Measurements from ENCODE around the gene ADARB2.

DNA sequence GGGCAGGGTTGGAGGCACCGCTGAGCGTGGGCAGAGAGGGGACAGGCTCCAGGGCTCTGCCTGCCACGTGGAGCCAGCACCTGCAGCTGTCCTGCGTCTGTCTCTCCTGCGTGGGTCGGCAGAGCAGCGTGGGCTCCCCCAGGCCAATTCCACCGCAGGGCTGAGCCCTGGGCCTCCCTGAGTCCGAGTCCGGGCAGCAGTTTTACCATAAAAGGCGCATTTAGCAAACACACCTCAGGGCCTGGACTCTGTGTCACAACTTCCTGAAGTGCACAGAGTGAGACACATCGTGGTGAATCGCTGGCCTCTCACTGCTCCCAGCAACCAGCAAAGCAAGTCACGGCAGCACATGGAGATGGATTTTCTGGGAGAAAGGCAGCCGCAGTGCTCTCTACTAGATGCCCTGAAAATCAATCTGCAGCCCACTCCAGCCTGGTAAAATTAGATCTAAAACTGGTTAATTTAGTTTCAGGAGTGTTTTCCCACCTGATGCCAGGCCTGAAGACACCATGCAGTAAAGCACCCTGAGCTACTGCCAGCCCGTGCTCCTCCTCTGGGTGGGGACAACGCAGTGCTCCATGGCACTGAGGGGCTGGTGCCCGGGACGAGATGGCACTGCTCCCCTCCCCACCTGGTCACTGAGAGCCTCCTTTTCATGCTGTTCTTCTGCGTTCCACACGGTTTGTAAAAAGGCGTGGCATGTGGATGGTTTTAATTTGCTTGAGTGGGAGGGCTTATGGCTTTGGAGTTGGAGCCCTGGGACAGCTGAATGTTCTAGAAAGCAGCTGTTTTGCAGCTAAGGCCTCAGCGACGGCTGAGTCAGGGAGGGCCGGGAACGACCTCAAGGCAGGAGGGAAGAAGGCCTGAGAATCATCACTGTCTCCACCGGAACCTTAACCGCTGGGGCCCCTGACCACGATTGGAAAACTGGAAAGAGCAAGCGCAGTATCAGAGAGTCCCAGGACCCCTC, 336.9 kb downstream of the ADARB2 start:
- TF ChIP-seq POLR2A (IDR thresholded peaks at IDR 0.05; ENCODE audit: low read depth, low read length) (no peak), TAF1 (IDR thresholded peaks at IDR 0.05; ENCODE audit: low read depth, low read length) (no peak), POLR2AphosphoS5 (IDR thresholded peaks at IDR 0.05; ENCODE audit: low read depth, low read length) (no peak), PAX5 (IDR thresholded peaks at IDR 0.05; ENCODE audit: insufficient read depth, low read length, severe bottlenecking) (no peak), POU2F2 (IDR thresholded peaks at IDR 0.05; ENCODE audit: low read depth, low read length) (no peak), SPI1 (IDR thresholded peaks at IDR 0.05; ENCODE audit: low read depth, low read length) (no peak)
